ENCODE results near the gene DGAT2. TPM values are rescaled to one million over a fixed set of nuclear protein-coding genes. Genes with fewer than 3 reads are reported as not detected.

DGAT2 gene
- total RNA-seq, 4 donors from 2014 or later, result 2.1 to 4.9 (median 4.1) TPM

DNA sequence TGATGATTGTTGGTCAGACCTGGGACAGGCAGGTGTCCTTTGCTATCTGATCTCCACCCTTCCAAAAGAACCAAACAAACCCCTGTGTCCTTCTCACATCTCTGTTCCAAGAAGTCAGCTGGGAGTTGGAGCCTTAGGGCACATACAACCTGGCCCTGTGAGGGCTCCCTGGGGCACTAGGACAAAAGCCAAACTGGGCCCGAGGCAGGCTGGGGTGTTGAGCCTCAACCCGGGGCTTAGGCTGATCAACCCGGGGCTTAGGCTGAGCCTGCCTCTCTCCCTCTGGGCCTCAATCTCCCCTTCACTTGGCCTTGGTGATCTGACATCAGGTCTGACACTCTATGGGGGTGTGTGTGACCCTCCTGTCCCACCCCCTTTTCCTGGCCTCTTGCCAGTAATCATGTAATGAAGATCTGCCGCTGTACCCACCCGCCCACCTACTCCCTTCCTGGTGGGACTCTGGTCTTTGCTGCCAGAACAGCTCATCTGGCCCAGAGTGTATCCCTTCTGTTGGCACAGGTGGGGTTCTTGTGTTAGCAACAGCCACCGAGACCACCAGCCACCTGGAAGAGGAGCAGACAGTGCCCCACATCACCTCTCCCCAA is 23.7 kb downstream of the DGAT2 start:
- H3K27me3 ChIP-seq, result no peaks in the 10 kb centered on the region
- no peak for DNase-seq
- in situ Hi-C loops (cut with MboI; ENCODE audit: low sequenced_read_pairs in 4 of 4), result loop anchor here in 1 of 4 donors (25.0 kb wide), 1 partner anchor 370 kb away; no protein-coding TSS in a partner anchor
- TF ChIP-seq, protein P1, sequence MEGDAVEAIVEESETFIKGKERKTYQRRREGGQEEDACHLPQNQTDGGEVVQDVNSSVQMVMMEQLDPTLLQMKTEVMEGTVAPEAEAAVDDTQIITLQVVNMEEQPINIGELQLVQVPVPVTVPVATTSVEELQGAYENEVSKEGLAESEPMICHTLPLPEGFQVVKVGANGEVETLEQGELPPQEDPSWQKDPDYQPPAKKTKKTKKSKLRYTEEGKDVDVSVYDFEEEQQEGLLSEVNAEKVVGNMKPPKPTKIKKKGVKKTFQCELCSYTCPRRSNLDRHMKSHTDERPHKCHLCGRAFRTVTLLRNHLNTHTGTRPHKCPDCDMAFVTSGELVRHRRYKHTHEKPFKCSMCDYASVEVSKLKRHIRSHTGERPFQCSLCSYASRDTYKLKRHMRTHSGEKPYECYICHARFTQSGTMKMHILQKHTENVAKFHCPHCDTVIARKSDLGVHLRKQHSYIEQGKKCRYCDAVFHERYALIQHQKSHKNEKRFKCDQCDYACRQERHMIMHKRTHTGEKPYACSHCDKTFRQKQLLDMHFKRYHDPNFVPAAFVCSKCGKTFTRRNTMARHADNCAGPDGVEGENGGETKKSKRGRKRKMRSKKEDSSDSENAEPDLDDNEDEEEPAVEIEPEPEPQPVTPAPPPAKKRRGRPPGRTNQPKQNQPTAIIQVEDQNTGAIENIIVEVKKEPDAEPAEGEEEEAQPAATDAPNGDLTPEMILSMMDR (IDR thresholded peaks at IDR 0.05 in 4 of 5, conservative IDR thresholded peaks at IDR 0.05 in 1 of 5), result no peak
- no peak for TF ChIP-seq POLR2A (IDR thresholded peaks at IDR 0.05)
- intact Hi-C loops (cut with DNase I; ENCODE audit: low total_unique reads), result no loop called here
- H3K4me3 ChIP-seq, result no peak overlapping the region
- no peaks in the 10 kb centered on the region for H3K36me3 ChIP-seq
- ATAC-seq, result no peak
- no peak overlapping the region for H3K27ac ChIP-seq
- no peaks in the 10 kb centered on the region for H3K4me1 ChIP-seq
- no peaks in the 10 kb centered on the region for H3K9me3 ChIP-seq

DNA sequence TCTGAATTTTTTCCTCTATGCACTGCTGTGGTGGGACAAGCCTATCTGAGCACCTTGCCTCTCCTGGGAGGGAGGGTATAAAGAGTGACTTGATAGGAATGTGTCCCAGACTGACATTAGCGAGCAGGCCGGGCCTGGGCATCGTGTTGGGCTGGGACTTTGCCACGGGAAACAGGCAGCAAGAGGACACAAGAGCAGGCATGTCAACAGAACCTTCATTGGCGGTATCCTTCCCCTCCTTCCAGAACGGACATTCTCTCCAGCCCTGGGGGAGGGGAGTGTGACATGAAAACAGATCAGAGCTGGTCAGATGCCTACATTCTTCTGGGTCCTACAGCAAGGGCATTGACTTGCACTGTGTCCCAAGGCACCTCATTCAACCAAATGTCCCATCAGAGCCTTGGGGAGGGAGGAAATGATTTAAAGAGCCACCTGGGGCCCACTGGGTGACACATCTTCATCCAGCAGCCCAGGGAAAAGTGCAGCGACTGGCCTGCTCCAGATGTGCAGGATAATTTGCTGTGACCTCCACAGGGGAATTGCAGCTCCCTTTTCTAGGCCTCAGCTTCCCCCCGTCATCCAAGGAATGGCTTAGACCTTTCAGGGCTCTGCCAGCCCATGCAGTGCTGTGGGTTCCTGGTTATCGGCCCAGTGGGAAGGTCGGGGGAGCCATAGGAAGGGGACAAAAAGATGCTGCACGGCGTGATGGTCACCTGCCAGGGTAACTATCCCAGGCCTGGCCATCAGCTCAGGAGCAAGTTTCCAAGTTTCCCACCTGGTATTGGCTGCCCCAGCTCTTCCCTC is 24.6 kb downstream of the DGAT2 start:
- TF ChIP-seq, protein P1 (IDR thresholded peaks at IDR 0.05 in 4 of 5, conservative IDR thresholded peaks at IDR 0.05 in 1 of 5), result no peak
- TF ChIP-seq POLR2A (IDR thresholded peaks at IDR 0.05), result no peak
- Histone ChIP-seq H3K27me3 (no peaks in the 10 kb centered on the region), H3K27ac (no peak overlapping the region), H3K4me1 (no peaks in the 10 kb centered on the region), H3K36me3 (no peaks in the 10 kb centered on the region), H3K4me3 (no peak overlapping the region), H3K9me3 (no peaks in the 10 kb centered on the region)
- DNase-seq, result no peak
- in situ Hi-C loops (cut with MboI; ENCODE audit: low sequenced_read_pairs in 4 of 4), result loop anchor here in 1 of 4 donors (25.0 kb wide), 1 partner anchor 369 kb away; no protein-coding TSS in a partner anchor
- ATAC-seq, result peak in 1 of 2 donors; percentile 14
- intact Hi-C loops (cut with DNase I; ENCODE audit: low total_unique reads), result no loop called here

DNA sequence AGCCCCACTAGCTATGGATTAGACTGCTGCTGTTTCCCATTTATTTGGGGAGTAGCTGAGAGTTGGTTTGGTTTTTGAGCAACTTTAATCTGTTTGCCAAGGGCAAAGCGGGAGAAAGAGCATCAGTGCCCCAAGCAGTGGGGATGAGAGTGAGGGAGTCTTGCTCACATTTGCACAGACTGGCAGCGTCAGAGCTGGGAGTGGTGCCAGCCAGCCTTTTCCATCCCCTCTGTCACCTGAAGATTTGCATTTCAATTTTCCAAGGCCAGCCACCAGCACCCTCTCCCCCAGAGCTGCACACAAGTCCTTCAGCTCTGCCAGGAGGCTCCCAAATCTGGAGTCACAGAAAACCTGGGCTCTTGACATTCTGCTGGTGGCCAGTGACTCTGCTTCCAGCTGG is 25.4 kb downstream of the DGAT2 start:
- no peak for DNase-seq
- ATAC-seq, result no peak
- intact Hi-C loops (cut with DNase I; ENCODE audit: low total_unique reads) (no loop called here), in situ Hi-C loops (cut with MboI; ENCODE audit: low sequenced_read_pairs in 4 of 4) (loop anchor here in 1 of 4 donors (25.0 kb wide), 1 partner anchor 368 kb away; no protein-coding TSS in a partner anchor)
- Histone ChIP-seq H3K27ac (no peak overlapping the region), H3K9me3 (no peaks in the 10 kb centered on the region), H3K4me1 (no peaks in the 10 kb centered on the region), H3K4me3 (no peak overlapping the region), H3K36me3 (no peaks in the 10 kb centered on the region), H3K27me3 (no peaks in the 10 kb centered on the region)
- TF ChIP-seq POLR2A (IDR thresholded peaks at IDR 0.05), result no peak
- TF ChIP-seq, protein P1 (IDR thresholded peaks at IDR 0.05 in 4 of 5, conservative IDR thresholded peaks at IDR 0.05 in 1 of 5), result no peak

DNA sequence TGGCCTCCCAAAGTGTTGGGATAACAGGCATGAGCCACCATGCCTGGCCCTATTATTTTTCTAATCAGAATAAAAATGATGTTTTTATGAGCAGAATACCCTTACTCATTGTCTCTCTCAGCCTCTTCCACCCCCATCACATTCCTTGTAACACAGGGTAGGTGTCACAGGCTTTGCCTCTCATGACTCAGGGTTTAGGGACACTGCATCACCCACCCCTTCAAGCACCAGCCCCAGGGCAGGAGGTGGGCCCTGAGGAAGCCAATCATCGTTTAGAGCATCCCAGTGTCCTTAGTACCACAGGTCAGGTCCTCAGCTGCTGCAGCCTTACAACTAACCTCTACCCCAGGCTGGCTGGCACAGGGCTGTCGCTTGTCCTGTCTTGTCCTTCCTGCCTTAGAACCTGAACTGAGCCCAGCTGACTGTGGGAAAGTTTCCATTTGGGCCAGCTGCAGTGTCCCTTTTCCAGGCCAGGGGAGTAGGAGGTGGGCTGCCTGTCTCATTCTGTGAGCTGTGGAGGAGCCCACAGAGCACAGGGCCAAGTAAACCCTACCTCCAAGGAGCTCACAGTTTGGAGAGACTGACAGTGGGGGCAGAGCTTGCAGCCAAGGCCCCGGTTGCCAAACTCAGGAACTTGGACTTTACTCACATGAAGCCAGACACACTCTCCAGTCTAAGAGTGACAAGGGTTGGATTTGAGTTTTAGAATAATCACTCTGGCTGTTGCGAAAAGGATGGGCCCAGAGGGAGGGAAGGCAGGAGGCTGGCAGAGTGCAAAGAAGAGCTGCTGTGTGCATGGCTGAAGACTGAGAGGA is 26.9 kb downstream of the DGAT2 start:
- DNase-seq (no peak), ATAC-seq (peak in 1 of 2 donors; percentile 11)
- intact Hi-C loops (cut with DNase I; ENCODE audit: low total_unique reads) (no loop called here), in situ Hi-C loops (cut with MboI; ENCODE audit: low sequenced_read_pairs in 4 of 4) (loop anchor here in 1 of 4 donors (25.0 kb wide), 1 partner anchor 367 kb away; no protein-coding TSS in a partner anchor)
- H3K27me3 ChIP-seq, result no peaks in the 10 kb centered on the region
- H3K36me3 ChIP-seq, result no peaks in the 10 kb centered on the region
- TF ChIP-seq POLR2A (IDR thresholded peaks at IDR 0.05), result no peak
- TF ChIP-seq, protein P1 (IDR thresholded peaks at IDR 0.05 in 4 of 5, conservative IDR thresholded peaks at IDR 0.05 in 1 of 5), result no peak
- H3K4me1 ChIP-seq, result no peaks in the 10 kb centered on the region
- no peaks in the 10 kb centered on the region for H3K9me3 ChIP-seq
- no peak overlapping the region for H3K4me3 ChIP-seq
- H3K27ac ChIP-seq, result no peak overlapping the region

Data from gastrocnemius medialis (tissue), 4 donors.